Activated T-helper 17 cell treated with anti-CD3 and anti-CD28 coated beads, Interleukin-2, amount 50 U/mL, for 72 hours (primary cell): ENCODE measurements around the gene PDE8A. TPM values are rescaled to one million over a fixed set of nuclear protein-coding genes. Genes with fewer than 3 reads are reported as not detected.
"Not testable (repeated sequence)": the region's sequence is repeated elsewhere in the genome, so short reads cannot be mapped to it uniquely, and the experiment has no call there.

Experiments used
- ATAC-seq: fragments of 150-1000 bp; cut with Tn5 transposase; replicated peaks from 2 replicates; pipeline ENCODE4 v1.10.0; 2021; ENCODE audit warnings: mild to moderate bottlenecking, moderate library complexity
- H3K27ac Mint-ChIP-seq: one replicate; pipeline ENCODE4 v1.8.0; 2022; ENCODE audit warnings: mixed read lengths
- H3K27me3 Mint-ChIP-seq: one replicate; pipeline ENCODE4 v1.8.0; 2022; ENCODE audit warnings: mixed read lengths
- H3K36me3 Mint-ChIP-seq: one replicate; pipeline ENCODE4 v1.8.0; 2022; ENCODE audit warnings: low read depth, mild to moderate bottlenecking, mixed read lengths
- H3K4me1 Mint-ChIP-seq: one replicate; pipeline ENCODE4 v1.8.0; 2022; ENCODE audit warnings: mixed read lengths
- H3K4me3 Mint-ChIP-seq: one replicate; pipeline ENCODE4 v1.8.0; 2022; ENCODE audit warnings: mild to moderate bottlenecking, mixed read lengths
- H3K9me3 Mint-ChIP-seq: one replicate; pipeline ENCODE4 v1.8.0; 2022; ENCODE audit warnings: mixed read lengths
- total RNA-seq, 2 donors: library from RNA; stranded (reverse); gene quantifications; one replicate each; pipeline ENCODE4 v1.2.3, GENCODE V29; 2022

PDE8A gene
- total RNA-seq, 2 donors from 2014 or later, result 23.7 to 34.2 TPM

GRCh38 chr15:85157344-85157743, 175.7 kb downstream of the PDE8A start:
- H3K9me3 Mint-ChIP-seq, result peaks cover 6% of the 10 kb centered on the region
- H3K27me3 Mint-ChIP-seq, result peaks cover 4% of the 10 kb centered on the region
- H3K4me1 Mint-ChIP-seq, result peaks cover 7% of the 10 kb centered on the region
- no peak for ATAC-seq
- H3K27ac Mint-ChIP-seq, result no peak overlapping the region
- no peak overlapping the region for H3K4me3 Mint-ChIP-seq
- no peaks in the 10 kb centered on the region for H3K36me3 Mint-ChIP-seq

- Mint-ChIP-seq H3K9me3 (no peaks in the 10 kb centered on the region), H3K4me1 (no peaks in the 10 kb centered on the region), H3K36me3 (no peaks in the 10 kb centered on the region), H3K27ac (no peak overlapping the region), H3K4me3 (no peak overlapping the region), H3K27me3 (no peaks in the 10 kb centered on the region)
- ATAC-seq, result no peak
Measured at GRCh38 chr15:85162237-85162636, 180.6 kb downstream of the PDE8A start.

- no peak for ATAC-seq
Measured at GRCh38 chr15:85164841-85165466, 183.3 kb downstream of the PDE8A start.

GRCh38 chr15:85167568-85167967, 185.9 kb downstream of the PDE8A start:
- Mint-ChIP-seq H3K4me1 (no peaks in the 10 kb centered on the region), H3K36me3 (no peaks in the 10 kb centered on the region), H3K27me3 (peaks cover 21% of the 10 kb centered on the region), H3K27ac (no peak overlapping the region), H3K9me3 (peaks cover 2% of the 10 kb centered on the region), H3K4me3 (no peak overlapping the region)
- no peak for ATAC-seq

More at GRCh38 chr15:85164841-85165466, 183.3 kb downstream of the PDE8A start:
- Mint-ChIP-seq H3K4me1 (no peaks in the 10 kb centered on the region), H3K9me3 (no peaks in the 10 kb centered on the region), H3K27me3 (peaks cover 3% of the 10 kb centered on the region), H3K36me3 (no peaks in the 10 kb centered on the region), H3K4me3 (no peak overlapping the region), H3K27ac (no peak overlapping the region)

GRCh38 chr15:85168642-85169173, 187.1 kb downstream of the PDE8A start:
- Mint-ChIP-seq H3K27me3 (peaks cover 26% of the 10 kb centered on the region), H3K9me3 (peaks cover 3% of the 10 kb centered on the region), H3K4me1 (no peaks in the 10 kb centered on the region), H3K36me3 (no peaks in the 10 kb centered on the region), H3K4me3 (peak overlapping the region; percentile 33), H3K27ac (no peak overlapping the region)
- peak; percentile 53 for ATAC-seq

DNA sequence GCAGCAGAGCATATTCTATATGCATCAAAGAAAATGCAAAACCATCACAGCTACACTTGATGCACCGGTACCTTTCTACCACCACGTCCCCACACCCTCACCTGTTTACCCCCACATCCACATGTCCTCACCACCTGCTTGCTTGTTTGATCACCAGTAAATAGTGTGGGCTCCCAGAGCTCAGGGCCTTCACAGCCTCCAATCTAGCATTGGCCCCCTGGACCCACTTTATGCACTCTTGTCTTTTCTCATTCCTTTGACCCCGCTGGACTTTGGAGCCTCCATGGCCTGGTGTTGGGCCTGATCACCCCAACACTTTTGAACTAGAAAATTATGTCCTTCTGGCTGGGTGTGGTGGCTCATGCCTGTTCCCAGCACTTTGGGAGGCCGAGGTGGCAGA, 190.1 kb downstream of the PDE8A start:
- no peaks in the 10 kb centered on the region for H3K36me3 Mint-ChIP-seq
- no peak for ATAC-seq
- peaks cover 36% of the 10 kb centered on the region for H3K27me3 Mint-ChIP-seq
- H3K27ac Mint-ChIP-seq, result no peak overlapping the region
- no peaks in the 10 kb centered on the region for H3K4me1 Mint-ChIP-seq
- peaks cover 3% of the 10 kb centered on the region for H3K9me3 Mint-ChIP-seq
- no peak overlapping the region for H3K4me3 Mint-ChIP-seq

- Mint-ChIP-seq H3K27me3 (peaks cover 36% of the 10 kb centered on the region), H3K4me1 (no peaks in the 10 kb centered on the region), H3K27ac (no peak overlapping the region), H3K4me3 (no peak overlapping the region), H3K36me3 (no peaks in the 10 kb centered on the region), H3K9me3 (peaks cover 3% of the 10 kb centered on the region)
- peak; percentile 29 for ATAC-seq
Measured at GRCh38 chr15:85172846-85173490, 191.3 kb downstream of the PDE8A start.

GRCh38 chr15:85173630-85174029, 192.0 kb downstream of the PDE8A start:
- H3K27me3 Mint-ChIP-seq, result peaks cover 36% of the 10 kb centered on the region
- not testable (repeated sequence) for H3K27ac Mint-ChIP-seq, H3K9me3 Mint-ChIP-seq, H3K4me1 Mint-ChIP-seq, H3K4me3 Mint-ChIP-seq, ATAC-seq, H3K36me3 Mint-ChIP-seq

- ATAC-seq, result peak; percentile 69
- Mint-ChIP-seq H3K4me3 (peak overlapping the region; percentile 36), H3K9me3 (peaks cover 3% of the 10 kb centered on the region), H3K27me3 (peaks cover 33% of the 10 kb centered on the region), H3K27ac (peak overlapping the region; percentile 67), H3K4me1 (no peaks in the 10 kb centered on the region), H3K36me3 (no peaks in the 10 kb centered on the region)
Measured at GRCh38 chr15:85174521-85174920, 192.9 kb downstream of the PDE8A start.

DNA sequence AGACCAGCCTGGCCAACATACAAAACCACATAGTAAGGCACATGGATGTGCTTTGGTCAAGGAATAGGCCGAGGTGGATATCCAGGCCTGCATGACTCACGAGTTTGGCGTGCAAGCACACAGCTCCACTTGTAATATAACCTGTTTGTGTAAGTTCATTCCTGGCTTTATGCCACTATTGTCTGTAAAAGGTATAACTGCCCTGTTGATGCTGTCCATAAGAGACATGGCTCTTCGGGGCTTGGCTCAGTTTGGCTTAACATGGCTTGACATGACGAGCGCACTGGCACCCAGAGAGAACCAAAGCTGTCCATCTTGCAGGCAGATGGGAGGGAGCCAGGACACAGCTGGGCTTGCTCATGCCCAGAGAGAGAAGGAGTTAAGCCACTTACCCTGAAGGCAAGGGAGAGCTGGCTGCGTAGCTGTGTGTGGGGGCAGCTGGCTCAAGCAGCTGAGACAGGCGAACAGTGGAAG, 195.4 kb downstream of the PDE8A start:
- H3K9me3 Mint-ChIP-seq, H3K4me1 Mint-ChIP-seq, H3K36me3 Mint-ChIP-seq, ATAC-seq, H3K4me3 Mint-ChIP-seq, H3K27ac Mint-ChIP-seq: not testable (repeated sequence)
- H3K27me3 Mint-ChIP-seq, result peaks cover 16% of the 10 kb centered on the region

- no peak for ATAC-seq
- no peaks in the 10 kb centered on the region for H3K36me3 Mint-ChIP-seq
- H3K27ac Mint-ChIP-seq, result no peak overlapping the region
- peaks cover 9% of the 10 kb centered on the region for H3K27me3 Mint-ChIP-seq
- no peak overlapping the region for H3K4me3 Mint-ChIP-seq
- no peaks in the 10 kb centered on the region for H3K9me3 Mint-ChIP-seq
- no peaks in the 10 kb centered on the region for H3K4me1 Mint-ChIP-seq
Measured at GRCh38 chr15:85178308-85178707, 196.7 kb downstream of the PDE8A start.

DNA sequence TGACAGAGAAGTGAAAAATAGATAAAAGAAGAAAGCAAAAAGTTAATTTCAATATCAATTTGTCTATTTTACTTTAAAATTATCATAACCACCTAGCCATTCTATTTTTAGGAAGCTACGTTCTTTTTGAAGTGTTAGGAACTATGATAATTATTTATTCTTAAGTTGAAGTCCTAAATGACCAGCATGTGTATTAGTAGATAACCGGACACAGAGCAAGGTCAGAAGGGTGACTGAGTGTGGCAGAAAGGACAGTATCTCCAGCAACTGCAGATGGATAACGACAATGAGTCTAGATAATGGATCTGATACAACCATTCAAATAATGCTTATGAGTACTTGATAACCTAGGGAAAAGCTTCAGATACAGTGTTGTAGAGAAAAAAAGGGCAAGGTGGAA, 198.0 kb downstream of the PDE8A start:
- no peaks in the 10 kb centered on the region for H3K4me1 Mint-ChIP-seq
- H3K27me3 Mint-ChIP-seq, result peaks cover 3% of the 10 kb centered on the region
- H3K27ac Mint-ChIP-seq, result no peak overlapping the region
- H3K9me3 Mint-ChIP-seq, result no peaks in the 10 kb centered on the region
- no peaks in the 10 kb centered on the region for H3K36me3 Mint-ChIP-seq
- H3K4me3 Mint-ChIP-seq, result no peak overlapping the region
- no peak for ATAC-seq

- H3K9me3 Mint-ChIP-seq, H3K27ac Mint-ChIP-seq, H3K4me3 Mint-ChIP-seq, H3K27me3 Mint-ChIP-seq, ATAC-seq, H3K36me3 Mint-ChIP-seq, H3K4me1 Mint-ChIP-seq: not testable (repeated sequence)
Measured at GRCh38 chr15:85185350-85185749, 203.7 kb downstream of the PDE8A start.

GRCh38 chr15:85188171-85188577, 206.5 kb downstream of the PDE8A start:
- not testable (repeated sequence) for H3K4me1 Mint-ChIP-seq, ATAC-seq, H3K4me3 Mint-ChIP-seq, H3K27me3 Mint-ChIP-seq, H3K27ac Mint-ChIP-seq, H3K9me3 Mint-ChIP-seq, H3K36me3 Mint-ChIP-seq
